DMS79 (cell line): Measurements from ENCODE around the gene TSPAN18.

Experiments used
- DNase-seq: peaks from one replicate; lab custom pipeline; 2025; lab: John Stamatoyannopoulos, UW

TSPAN18 gene

DNA sequence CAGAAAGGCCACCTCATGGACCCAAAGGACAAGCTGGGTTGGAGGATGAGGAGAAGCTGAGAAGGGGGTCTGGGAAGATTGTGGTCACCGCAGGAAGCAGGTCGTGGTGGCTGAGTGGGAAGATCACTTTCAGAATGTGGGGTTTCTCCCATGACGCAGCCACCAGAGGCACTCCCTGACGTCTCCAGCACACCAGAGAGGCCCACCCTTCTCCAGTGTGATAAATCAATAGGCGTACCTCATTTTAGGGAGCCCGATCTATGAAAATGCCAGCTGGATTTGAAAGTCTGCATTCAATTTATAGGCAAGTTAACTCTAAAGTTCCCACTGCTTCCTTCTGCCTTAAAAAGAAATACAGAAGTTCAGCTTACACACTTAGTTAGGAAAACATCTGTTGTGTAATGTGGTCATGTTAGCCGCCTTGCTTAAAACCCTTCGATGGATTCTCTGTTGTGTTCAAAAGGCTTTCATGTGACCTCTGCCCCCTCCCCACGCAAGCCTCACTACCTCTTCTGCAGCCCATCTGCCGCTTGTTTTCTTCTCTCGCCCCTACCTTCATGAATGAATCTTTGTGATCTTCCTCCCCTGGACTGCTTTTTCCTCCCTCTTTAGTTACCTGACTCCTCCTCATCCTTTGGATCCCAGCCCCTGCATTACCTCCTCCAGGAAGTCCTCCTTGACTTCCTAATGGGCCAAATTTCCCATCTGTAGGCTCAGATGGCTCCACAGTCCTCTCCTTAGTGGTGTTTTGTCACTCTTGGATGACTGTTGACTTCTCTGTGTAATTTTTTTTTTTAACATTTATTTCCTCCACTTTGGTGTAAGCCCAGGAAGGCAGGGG, 10.7 kb downstream of the TSPAN18 start:
- DNase-seq = no peak

DNA sequence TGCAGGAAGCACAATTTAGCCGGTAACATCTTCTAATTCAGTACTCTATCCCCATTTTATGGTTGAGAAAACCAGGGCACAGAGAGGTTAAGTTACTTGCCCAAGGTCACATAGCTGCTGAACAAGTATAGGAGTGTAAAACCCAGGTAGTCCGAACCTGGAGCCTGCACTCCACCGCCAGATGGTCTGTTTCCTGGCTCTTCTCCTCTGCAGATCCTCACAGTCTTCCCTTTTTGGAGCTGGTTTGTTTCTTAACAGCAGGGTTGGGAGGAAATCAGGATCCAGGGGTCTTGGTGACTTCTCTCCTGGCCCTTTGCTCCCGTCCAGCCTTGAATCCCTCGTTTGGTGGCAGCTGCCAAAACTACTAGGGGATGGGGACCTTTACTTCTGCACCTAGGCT, 12.0 kb downstream of the TSPAN18 start:
- no peak for DNase-seq

DNA sequence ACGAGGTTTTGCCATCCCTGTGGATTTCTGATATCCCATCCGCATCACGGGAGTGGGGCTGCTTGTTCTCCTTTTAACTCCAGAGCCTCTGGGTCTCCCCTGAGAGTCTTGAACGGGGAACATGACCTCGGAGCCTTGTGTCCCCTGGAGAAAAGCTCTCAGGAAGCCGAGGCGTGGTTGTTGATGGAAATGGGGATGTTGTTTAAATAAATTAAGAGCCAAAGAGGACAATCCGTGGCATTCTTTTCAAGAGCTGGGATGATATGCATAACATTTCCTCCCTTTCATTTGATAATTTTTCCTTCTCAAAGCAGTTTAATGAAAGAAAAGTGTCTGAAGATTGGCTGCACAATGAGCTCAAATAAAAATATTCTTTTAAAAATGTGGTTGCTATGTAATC, 14.2 kb downstream of the TSPAN18 start:
- no peak for DNase-seq

DNA sequence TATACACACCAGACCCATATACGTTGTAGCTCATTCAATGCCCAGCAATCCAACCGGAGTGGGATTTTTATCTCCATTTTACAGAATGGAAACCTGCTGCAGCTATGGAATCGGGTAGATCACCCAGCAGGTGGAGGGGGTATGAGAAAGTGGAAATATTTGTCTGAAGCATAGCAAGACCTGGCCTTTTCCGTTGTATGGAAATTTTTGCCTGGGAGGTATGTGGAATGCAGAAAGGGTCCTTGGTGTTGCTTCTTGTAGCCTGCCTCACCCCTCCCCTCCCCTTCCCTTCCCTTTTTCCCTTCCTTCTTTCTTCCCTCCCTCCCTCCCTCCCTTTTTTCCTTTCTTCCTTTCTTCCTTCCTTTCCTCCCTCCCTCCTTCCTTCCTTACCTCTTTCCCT, 15.2 kb downstream of the TSPAN18 start:
- DNase-seq = no peak

DNA sequence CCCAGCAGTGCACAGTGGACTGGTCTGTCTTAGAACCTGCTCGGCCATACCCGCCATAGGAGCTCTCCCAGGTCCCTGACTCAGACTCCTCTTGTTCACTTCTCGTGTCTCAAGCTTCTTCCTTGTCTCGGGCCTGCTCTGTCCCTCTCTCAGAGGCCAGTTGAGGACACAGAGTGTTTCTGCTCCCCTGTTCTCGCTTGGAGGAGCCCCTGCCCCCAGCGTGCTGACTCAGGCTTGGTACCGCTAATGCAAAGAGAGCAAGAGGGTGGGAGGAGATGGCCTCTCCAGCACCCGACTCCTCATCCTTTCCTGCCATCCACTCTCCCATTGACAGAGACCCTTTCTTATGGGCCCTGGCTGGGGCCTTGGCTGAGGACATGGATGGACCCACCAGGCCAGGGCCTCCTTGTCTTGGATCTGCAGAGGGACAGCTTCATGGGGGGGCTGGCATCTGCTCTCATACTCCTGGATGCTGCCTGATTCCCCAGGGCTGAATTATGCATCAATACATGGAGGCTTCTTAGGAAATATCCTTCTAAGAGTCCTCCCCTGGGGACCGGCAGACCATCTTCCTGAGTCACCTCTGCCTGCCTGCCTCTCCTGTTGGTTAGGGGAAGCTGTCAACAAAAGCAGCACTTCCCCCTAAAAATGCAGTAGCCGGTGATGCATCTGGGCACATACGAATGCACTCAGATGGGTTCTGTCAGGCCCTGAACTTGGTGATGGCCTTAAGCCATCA, 15.9 kb downstream of the TSPAN18 start:
- DNase-seq = no peak

DNA sequence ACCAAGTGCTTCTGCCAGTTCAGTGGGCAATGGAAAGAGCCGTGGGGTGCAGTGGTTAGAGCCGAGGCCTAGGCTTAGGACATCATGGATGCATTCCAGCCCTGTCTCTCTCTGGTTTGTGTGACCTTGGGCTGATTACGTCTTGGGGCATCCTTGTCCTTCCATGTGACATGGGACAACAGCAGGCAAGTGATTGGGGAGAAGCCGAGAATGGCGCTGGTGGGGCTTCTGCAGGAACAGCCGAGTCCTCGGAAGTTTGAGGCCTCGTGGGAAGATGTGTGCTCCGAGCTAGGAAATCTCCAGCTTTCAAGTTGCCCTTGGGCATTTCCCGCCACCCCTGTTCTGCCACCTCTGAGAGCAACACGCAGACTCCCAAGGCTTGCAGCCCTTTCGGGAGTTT, 16.6 kb downstream of the TSPAN18 start:
- DNase-seq = no peak

DNA sequence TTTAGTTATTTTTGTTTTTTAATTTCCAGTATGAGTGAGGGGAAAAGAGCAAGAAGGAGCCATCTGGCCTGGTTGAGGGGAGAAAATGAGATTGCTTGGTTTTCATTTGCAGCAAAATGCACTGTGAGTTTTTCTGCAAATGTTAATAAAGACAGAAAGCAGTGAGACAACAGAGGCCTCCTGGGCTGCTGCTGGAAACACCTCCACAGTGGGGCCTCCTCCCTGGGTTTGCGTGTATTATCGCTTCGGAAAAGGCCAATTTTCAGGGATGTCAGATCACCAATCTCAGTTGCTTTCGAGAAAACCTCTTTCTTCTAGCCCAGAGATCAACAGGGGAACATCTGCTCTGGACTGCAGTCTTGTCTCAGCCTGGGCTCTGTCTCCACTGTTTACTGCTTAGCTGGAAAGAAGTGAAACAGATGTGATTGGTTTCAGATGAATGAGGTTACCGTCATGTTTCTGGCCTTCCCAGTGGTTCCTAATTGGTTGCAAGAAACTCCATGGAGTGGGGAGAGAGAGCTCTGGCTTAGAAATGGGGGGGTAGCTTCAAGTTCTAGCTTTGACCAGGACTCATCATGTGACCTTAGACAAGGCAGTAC, 17.3 kb downstream of the TSPAN18 start:
- DNase-seq = no peak

DNA sequence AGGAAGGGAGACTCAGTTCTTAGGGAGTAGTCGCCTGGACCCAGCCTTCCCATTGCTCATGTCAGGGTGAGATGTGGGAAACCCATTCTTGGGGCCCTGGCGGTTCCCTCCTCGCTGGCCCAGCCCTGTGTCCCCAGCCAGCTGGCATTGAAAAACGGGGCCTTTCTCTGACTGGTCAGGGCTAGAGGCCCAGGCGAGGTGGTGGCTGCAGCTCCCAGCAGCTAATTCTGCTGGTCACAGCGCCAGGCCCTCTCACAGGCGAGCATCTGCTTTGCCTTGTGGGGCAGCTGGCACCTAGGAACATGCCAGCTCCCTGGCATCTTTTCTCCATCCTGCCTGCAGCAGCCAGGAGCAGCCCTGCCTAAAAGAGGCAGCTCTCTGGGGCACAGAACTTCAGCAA, 20.1 kb downstream of the TSPAN18 start:
- DNase-seq = no peak

DNA sequence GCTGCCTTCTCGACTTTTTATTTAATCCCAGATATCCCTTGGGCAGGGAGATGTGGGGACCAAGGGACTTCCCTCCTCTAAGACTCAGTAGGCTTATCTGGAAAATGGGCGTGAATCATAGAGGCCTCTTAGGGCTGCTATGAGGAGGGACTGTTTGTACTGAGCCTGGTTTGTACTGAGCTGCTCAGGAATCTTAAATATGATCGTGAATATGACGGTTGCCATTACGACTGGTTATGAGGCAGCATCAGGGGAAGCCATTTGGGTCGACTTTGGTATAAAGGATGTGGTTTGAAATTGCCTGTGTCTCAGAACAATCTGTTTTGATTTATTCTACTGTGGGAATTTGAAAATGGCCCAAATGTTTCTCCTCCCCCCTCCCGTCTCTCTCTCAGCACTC, 20.6 kb downstream of the TSPAN18 start:
- DNase-seq = no peak

DNA sequence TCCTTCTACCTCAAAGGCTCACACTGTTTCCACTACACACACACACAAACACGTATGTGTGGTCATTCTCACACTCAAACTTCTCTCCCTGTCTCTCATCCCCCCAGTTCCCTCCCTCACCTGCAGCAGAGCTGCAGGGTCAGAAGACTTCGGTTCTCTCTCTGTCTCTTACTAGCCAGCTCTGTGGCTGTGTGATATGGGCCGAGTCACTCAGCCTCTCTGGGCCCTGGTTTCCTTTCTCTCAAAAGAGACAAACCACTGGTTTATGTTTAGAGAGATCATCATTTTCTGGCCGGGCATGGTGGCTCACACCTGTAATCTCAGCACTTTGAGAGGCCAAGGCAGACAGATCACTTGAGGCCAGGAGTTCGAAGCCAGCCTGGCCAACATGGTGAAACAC, 21.1 kb downstream of the TSPAN18 start:
- no peak for DNase-seq

DNA sequence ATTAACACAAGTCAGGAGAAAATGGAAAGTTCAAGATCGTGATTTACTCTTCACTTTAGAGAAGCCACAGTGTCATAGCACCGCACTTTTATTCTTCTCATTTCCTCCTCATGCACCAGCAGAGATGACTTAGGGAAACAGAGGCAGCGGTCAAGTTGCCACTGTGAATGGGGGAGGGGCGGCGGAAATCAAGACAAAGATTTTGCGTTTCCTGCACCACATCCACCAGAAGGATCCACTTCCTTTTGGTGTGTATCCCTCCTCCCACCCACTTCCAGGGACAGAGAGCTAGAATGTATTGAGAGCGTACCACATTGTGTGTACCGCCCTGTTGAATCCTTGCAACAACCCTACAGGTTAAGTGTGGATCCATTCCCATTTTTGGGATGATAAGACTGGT, 21.8 kb downstream of the TSPAN18 start:
- DNase-seq = no peak

DNA sequence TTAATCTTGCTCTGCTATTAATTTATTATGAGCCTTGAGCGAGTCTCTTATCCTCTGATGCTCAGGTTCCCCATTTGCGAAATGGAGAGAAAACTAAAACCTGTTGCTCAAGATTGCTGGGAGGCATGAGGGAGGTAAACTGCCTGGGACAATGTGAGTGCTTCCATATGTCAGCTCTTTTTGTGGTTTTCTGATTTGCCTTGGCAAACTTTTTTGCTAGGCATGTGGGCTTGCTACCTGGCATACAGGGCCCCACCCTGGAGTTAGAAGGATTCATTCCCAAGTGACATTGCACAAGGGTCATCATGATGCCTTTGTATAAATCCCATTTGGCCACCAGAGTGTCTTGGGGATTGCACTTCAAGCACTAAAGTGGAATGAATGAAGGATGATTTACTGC, 22.4 kb downstream of the TSPAN18 start:
- no peak for DNase-seq

DNA sequence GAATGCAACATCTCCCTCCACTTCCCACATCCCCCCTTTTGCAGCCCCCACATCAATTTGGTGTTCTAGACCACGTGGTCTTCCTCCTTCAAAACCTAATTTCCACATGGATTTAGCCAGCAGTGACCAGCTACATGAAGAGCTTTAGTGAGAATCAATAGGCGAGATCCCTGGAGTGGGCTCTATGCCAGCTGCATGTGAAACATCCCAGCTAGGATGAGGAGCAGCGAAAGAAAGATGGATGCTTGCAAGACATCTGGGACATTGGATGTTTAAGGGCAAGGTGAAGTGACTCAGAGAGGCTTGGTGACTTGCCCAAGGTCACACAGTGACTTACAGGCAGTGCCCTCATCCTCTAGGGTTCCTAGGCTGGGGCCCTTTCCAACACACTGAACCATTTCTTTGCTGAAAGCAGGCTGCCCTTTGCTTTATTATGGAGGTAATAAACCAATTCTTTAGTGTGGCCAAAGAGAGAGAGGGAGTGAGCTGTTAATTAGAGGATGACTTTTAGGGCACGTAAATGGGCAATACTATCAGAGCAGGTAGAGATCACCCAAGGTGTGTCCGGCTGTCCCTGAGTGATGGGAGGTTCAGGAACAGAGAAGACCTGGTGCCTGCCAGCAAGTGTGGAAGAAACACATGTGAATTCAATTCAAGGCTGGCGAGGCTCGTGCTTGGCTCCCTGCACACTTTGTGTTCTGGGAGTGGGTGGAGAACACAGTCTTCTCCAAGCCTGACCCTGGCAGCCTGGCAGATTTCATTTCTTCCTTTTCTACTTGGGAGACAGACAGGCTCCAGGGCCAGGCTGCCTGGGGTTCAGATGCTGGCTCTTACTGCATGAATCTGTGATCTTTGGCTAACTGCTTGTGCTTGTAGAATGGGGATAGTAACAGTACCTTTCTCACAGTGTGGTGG, 24.0 kb downstream of the TSPAN18 start:
- no peak for DNase-seq

DNA sequence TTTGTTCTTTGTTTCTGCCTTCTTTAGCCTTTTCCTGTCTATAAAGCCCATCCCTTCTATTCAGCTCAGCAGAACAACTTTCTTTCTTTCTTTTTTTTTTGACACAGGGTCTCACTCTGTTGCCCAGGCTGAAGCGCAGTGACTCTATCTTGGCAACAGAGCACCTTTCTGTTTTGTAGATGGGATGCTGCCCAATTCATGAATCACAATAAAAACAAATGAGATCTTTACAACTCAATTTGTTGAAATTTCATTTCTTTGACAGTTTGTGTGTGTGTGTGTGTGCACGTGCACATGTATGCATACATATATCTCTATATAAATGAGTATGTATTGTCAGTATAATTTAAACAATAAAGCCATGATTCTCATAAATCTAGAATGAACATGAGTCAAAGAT, 25.5 kb downstream of the TSPAN18 start:
- no peak for DNase-seq

DNA sequence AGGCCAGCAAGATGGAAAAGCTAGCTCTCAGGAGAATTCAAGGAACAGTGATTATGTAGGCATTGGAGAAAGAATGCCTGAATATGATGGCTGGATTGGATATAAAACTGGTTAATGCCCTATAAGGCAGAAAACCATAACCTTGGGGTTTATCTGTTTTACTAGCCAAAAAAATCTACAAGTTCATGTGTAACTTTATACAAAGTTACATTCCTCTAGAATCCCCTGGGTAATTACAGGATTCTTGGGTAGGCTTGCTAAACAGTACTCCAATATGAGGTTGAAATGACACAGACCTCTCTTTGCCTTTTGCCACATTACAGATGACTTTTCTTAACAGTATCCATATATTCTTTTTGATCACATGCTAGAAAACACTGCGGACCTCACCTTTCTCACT, 26.0 kb downstream of the TSPAN18 start:
- DNase-seq = no peak

DNA sequence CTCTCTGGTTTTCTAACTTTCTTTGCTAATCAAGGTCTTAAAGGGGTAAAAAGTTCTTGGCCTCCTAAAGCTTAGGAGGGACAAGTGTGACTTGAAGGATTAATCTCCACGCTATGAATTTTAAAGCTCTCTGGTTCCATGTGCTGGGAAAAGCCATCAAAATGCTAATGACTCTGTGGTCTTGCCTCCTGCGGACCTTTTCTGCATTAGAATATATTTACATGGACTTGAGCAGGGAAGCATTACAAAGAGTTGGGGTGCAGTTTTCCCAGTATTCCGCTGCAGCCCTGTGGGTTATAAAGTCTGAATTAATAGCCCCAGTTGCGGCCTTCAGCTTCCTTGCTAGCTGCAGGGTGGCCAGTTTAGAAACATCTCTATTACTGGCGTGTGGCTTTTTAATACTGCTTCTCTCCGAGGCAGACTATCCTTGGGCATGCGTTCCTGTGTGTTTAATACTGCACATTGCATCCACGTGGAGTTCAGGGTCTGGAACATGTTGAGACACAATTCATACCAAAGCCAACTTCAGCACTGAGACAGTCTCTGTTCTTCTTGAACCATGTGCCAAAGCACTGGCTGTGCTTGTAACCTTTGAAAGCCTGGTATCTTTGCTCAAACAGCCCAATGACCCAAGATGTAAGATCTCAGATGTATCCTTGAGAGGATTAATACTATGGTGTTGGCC, 27.3 kb downstream of the TSPAN18 start:
- no peak for DNase-seq

DNA sequence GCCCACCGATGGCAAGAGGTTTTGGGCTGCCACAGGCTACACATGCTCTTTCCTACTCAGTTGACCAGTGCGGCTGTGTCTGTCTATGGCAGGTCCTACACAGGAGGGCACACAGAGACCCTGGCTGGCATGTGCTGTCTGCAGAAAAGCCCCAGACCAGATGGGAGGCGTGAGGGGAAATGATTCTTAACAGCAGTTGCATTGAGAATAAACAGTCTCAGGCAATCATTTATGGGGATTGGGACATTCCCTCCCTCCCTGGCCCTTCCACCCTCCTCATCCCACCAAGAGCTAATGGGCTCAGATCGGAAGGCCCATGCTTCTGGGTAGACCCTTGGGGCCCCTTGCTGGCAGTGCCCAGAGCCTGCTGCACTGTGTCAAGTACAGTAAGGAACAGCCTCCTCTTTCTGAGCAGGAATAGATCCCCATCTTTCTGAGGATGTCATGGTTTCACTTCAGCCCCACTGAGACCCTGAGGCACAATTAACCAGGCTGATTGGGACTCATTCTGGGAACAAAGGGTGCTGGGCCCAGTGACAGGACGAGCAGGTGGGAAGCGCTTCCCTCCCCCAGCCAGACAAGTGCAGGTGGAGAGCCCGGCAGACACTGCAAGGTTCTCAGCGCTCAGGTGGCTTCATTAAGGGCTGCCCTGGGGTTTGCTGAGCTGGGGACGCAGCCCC, 28.3 kb downstream of the TSPAN18 start:
- DNase-seq = peak; percentile 65

DNA sequence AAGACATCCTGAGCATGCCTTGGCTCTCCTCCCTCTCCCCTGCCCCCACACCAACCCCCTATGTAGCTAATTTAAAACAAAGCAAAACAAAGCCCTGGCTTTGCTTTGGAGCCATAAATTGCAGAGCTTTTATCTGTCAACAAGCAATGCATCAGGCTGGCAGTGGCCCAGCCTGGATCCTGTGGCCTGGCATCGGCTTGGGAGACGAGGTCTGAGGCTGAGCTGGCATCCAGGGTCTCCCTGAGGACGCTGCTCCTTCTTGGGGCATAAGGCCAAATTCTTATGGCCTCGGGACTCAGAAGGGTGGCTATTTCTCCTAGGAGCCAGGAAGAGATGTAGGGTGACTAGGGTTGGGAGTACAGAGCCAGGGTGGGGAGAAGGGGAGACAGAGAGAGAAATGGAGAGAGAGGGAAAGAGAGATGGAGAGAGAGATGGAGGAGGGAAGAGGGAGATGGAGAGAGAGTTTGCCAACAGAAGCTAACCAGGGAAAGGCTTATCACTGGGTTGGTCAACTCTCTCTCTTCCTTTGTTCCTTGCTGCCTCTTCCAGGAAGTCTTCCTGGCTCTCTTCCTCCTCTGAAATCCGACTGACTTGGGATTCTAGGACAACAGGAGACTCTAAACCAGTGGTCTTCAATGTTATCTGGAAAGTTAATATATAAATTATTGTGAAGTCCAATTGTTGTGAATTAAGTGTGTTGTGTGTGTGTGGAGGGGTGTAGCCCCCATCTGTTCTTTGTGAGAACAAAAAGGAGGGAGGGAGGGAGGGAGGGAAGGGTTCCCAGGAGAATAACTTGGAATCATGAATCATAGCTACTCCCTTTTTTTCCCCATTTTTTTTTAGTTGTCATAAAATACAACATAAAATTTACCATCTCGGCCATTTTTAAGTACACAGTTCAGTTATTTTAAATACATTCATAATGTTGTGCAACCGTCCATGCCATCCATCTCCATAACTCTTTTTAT, 29.1 kb downstream of the TSPAN18 start:
- DNase-seq = peak; percentile 65

DNA sequence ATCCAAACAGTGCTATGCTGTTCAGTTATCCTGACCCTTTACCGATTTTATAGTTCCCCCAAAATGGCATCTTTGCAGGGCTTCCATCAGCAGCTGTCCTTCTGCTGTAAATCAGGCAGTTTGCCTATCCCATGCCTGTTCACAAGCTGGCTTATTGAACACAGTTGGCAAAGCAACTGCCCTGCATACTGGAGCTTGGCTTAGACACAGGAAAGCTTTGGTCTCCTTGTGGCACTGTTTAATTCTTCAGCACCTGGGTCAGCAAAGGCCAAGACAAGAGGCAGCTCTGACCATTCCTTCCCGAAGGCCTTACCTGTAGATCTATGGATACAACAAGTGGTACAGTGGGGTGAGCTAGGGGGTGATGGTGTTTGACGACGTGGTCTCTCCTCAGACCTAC, 32.2 kb downstream of the TSPAN18 start:
- no peak for DNase-seq
